GM19351 (cell line): ENCODE results near the gene GJB1.

Source experiments
- ATAC-seq: cut with Tn5 transposase; IDR thresholded peaks from one replicate; pipeline ENCODE4 v1.9.1; 2021; ENCODE audit warnings: mild to moderate bottlenecking, moderate library complexity; ENCODE audit not compliant: unreplicated experiment

The GJB1 gene

DNA sequence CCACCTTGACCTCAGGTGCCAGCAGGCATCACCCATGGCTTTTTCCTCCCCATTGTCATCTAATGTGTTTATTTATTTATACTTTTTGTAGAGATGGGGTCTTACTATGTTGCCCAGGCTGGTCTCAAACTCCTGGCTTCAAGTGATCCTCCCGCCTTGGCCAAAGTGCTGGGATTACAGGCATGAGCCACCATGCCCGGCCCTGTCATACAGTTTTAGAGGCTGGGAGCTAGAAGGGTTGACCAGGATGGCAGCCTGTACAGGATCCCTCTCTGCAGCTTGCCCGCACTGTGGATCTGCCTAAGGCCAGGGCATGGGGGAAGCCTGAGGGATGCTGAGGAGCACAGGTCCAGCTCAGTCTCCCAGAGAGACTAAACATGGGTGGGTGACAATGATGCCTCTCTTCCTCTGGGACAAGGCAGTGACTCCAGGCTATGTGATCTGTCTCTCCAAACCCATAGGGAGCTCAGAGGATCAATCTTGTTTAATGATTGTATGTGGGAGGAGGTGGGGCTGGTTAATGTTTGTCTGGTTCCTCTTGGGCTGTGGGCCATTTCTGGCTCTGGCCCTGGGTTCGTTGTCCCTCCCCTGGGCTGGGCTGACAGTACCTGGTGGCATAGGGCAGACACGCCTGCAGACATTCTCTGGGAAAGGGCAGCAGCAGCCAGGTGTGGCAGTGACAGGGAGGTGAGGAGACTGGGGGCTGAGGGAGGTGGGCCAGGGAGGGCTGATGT, 8.3 kb upstream of the GJB1 start:
- no peak for ATAC-seq

DNA sequence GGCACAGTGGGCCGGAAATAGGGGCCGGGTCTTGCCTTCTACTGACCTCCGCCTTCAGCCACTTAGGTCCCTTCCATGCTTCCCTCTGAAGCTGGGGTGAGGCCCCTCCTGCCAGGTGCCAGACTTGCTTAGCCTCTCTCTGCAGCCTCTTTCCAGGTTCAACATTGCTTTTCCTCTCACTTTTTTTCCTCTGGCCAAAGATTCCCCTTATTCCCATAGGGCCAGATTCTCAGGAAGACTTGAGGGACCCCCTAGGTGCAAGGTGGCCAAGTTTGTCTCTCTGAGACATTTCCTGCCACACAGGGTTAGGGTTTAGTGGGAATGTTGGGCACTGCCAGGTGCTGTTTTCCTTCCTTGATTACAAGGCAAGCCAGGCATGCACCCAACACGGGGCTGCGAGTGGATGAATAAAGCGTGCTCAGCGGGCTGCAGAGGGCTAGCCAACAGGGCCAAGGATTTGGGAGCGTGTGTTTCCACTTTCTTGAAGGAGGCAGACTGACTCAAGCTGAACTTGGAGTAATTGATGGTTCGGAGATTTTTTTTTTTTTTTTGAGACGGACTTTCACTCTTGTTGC, 7.6 kb upstream of the GJB1 start:
- ATAC-seq: no peak

DNA sequence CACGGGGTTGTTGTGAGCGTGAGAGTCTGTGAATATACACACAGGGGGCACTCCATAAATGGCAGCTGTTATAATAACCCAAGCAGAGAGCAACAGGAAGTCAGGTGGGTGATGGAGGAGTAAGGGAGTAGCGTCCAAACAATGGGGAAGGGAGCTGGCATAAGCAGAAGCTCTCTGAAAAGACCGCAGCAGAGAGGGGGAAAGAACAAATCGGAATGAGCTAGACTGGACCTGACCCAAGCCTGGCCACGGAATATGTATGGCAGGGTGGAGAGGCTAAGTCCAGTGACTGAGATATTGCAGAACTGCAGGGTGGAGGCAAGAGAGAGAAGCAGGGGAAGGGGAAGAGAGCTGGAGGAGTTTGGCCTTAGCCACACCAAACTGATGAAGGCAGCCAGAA, 6.5 kb upstream of the GJB1 start:
- no peak for ATAC-seq

DNA sequence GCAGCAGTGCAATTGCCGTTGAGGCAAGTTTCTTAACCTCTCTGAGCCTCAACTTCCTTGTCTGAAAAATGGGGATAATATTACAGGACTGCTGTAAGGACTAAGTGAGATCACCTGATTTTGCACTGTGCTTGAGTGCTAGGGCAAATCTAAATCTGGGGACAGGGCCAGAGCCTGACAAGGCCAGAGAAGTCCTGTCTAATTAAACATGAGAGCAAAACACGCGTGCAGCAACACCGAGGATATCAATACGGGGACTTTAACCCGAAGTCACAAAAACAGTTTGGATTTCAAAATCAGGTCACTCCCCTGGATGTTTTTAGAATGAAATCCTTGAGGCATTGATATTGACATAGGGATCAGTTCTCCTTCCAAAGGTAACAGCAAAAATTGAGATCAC, 5.7 kb upstream of the GJB1 start:
- ATAC-seq: no peak

DNA sequence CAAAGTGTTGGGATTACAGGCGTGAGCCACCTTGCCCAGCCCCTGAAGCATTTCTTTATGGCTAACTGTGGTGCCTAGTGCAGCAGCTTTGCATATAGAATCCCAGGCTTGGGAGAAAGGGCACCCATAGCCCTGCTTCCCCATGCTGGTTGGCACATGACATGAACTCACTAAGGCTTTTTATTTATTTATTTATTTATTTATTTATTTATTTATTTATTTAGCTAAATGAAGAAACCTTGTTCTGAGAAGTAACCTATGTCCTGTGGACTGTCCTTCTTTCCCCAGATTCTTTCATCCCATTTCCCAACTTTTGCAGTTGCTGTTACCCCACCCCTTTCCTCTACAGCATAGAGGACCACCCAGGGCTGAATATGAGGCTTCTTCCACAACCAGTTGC, 1.9 kb upstream of the GJB1 start:
- ATAC-seq: no peak

DNA sequence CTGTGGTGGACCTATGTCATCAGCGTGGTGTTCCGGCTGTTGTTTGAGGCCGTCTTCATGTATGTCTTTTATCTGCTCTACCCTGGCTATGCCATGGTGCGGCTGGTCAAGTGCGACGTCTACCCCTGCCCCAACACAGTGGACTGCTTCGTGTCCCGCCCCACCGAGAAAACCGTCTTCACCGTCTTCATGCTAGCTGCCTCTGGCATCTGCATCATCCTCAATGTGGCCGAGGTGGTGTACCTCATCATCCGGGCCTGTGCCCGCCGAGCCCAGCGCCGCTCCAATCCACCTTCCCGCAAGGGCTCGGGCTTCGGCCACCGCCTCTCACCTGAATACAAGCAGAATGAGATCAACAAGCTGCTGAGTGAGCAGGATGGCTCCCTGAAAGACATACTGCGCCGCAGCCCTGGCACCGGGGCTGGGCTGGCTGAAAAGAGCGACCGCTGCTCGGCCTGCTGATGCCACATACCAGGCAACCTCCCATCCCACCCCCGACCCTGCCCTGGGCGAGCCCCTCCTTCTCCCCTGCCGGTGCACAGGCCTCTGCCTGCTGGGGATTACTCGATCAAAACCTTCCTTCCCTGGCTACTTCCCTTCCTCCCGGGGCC, 1.2 kb downstream of the GJB1 start:
- ATAC-seq: no peak

DNA sequence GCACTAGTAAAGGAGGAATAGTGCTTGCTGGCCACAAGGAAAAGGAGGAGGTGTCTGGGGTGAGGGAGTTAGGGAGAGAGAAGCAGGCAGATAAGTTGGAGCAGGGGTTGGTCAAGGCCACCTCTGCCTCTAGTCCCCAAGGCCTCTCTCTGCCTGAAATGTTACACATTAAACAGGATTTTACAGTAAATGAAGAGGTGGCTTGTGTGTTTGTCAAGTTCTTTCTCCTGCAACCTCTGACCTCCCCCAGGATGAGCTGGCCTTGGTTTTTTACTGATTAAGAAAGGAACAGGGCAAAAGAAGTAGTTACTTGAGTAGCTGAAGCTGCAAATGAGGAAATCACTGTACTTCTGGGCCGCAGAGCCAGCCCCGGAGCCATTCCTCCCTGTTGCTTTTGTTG, 2.0 kb downstream of the GJB1 start:
- ATAC-seq: no peak

DNA sequence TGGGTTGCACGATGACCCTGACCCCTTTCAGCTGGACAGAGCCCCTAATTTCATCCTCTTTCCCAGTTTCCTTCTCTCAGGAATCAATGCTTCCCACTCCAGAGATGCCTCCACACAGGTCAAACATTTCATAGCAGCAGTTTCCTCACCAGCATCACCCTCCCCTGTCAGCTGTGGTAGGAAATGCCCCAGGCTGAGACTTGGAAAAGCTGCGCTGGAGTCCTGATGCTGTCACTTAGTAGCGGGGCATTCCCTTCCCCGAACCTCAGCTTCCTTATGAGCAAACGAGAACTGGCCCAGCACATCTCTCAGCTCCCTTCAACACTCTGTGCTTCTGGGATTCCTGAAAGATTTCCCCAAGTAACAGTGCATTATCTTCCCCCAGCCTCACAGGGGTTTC, 2.7 kb downstream of the GJB1 start:
- no peak for ATAC-seq

DNA sequence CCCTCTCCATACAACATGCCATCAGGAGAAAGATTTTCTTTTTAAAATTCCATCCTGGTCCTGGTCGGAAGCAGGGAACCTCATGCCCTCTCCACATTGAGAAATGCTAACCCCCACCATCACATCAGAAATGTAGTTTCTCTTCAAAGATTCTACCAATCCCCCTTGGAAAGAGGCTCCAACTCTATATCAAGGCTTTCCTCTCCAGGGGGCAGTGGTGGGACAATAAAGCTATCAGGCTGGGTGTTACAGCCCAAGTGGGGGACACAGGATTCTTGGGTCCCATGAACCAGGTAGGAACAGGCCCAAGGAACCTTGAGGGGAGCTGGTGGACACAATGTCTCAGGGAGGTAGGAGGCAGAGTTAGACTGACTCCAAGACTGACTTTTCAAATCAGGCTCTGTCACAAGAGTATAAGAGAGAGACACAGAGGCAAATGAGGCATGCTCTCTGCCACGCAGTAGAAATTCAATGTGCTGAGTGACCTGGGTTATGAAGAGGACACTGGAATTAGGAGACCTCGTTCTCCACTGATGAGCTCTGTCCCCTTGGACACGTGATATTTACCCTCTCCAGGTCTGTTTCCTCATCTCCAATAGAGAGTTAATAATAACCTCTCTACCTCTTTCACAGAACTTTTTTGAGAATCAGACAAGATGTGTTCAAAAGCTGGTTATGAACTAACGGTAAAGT, 4.5 kb downstream of the GJB1 start:
- ATAC-seq: no peak

DNA sequence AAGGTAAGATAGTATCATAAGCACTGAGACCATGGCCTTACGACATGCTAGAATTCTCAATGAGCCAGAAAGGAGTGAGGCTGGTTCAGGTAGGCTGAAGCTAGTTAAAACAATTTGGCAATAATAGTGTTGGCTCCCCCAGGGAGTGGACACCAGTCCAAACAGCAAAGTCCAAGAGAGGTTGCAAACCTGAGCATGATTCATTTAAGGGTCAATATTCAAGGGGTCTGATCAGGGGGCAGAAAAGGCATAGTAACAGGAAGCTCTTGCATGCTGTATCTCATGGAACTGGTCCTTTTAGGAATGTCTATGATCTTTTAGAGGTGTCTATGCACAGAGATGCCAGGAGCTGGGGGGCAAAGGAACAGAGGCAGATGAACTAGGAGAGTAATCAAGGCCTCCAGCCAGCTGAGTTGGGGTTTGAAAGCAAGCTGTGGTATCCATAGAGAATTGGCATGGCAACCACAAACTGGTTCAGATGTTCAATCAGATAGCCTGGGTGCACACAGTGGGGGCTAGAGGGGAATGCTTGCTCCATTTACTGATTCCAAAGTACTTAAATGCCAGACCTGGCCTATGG, 5.1 kb downstream of the GJB1 start:
- ATAC-seq: no peak

DNA sequence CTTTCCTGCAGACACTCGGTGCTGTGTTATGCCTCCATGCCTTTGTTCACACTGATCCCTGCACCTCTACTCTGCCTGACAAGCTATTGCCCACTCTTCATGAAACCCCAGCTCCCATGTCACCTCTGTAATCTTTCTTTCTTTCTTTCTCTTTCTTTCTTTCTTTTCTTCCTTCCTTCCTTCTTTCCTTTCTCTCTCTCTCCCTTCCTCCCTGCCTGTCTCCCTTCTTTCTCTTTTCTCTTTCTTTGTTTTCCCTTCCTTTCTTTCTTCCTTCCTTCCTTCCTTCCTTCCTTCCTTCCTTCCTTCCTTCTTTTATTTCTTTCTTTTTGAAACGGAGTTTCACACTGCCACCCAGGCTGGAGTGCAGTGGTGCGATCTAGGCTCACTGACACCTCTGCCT, 12.5 kb downstream of the GJB1 start:
- ATAC-seq: no peak

DNA sequence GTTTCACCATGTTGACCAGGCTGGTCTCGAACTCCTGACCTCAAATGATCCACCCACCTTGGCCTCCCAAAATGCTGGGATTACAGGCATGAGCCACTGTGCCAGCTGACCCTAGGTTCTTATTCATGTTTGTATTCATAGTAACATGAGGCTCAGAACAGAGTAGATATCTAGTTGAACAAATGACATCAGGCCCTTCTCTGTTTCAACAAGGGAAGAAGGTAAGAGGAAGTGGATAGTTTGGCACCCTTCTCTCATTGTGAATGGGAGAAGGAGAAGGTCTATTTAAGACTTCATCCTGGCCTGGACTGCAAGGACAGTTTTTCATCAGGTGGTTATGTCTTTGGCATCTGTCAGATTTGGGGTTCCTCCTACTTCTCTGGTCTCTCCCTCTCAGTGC, 13.8 kb downstream of the GJB1 start:
- no peak for ATAC-seq

DNA sequence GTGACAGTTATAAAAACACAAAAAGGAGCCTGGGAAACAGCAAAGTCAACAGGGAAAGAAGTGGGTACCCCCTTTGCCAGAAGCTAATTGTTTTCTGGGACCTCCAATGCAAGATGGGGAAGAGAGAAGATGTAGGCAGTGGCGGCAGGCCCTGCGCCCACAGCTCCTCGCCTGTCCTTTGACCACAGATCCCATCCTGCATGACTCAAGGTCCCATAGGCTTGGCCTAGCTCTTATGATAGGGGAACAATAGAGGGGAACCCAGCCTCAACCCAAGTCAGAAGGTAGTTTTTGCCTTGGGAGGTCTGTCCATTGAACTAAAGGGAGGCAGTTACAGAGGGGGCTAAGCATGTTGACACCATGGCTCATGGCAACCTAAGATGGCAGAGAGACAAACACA, 16.8 kb downstream of the GJB1 start:
- no peak for ATAC-seq

DNA sequence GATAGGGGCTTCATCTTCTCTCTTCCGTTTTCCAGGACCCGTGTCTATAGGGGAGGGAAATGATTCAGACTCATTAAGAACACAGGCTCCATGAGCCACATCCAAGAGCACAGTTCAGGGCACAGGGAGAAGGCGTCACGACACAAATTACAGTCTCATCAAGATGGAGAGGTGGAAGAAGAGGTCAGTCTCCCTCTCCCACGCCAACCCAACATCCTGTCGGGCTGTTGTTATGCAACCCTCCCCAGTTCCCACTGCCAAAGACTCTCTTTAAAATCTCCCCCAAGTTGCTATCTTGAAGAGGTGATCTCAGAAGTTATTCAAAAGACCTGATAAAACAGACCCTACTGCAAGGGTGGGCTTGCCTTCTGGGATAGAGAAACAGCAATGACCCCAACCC, 18.3 kb downstream of the GJB1 start:
- ATAC-seq: no peak

DNA sequence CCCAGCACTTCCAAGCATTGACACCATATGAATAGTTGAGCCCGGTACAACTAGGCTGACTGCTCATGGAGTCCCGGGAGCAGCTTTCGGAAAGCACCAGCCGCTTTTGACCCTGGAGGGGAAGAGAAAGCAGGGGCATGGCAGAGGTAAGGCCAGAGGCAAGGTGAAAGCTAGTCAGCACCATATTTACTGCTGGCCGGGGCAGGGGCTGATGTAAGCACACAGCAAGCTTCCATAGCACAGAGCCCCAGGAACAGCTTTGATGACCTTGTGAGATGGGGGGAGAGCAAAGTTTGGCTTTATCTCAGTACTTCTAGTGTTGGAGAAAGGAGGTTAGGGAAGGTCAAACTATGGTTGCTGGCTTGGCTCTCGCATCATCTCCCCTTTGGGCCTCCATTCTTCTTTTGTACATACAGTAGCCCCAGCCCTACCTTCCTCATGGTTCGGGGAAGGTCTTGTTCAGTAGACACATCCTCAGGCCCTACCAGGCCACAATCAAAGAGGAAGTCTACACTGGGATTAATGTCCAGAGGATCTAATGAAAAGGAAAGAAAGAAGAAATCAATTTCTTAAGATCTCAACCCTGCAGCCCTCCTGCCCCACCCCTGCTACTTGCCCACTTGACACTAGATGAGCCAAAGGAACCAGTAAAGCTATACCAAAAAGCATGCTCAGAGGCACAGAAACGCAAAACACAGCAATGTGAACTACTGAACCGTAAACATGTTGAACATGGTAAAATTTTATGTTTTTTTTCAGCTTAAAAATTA, 21.5 kb downstream of the GJB1 start:
- no peak for ATAC-seq

DNA sequence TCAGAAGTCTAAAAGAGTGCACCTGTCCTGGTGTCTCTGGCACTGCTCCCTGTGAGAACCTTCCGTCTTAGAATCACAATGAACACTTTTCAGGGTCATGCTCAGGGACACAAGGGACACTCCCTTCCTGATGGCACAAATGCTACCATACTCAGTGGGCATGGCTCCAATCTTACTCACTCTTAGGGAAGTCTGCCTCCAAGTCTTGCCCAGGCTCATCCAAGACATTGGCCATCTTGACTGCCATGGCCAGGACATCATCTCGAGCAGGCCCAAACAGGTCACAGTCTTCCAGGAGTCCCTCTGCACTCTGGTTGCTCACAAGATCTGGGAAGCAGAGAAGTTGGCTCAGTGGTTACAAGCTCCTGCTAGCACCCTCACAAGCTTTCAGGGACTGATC, 22.1 kb downstream of the GJB1 start:
- ATAC-seq: no peak

DNA sequence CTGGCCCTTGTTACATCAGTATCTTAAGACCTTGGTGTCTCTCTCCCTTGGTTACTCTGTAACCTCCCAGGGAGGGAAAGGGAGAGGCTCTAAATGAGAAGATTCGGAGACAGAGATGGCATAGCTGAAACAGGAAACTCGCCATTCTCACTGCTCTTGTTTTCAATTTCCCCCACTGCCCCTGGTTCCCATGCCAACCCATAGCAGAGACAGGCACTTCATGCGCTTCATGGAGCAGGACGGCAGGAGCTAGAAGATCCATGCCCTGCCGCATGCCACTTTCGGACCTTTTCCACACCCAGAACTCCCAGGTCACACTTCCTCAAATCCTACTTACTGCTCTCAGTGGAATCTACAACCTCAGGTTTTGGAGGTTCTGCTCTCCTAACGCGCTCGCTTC, 27.8 kb downstream of the GJB1 start:
- ATAC-seq: no peak

DNA sequence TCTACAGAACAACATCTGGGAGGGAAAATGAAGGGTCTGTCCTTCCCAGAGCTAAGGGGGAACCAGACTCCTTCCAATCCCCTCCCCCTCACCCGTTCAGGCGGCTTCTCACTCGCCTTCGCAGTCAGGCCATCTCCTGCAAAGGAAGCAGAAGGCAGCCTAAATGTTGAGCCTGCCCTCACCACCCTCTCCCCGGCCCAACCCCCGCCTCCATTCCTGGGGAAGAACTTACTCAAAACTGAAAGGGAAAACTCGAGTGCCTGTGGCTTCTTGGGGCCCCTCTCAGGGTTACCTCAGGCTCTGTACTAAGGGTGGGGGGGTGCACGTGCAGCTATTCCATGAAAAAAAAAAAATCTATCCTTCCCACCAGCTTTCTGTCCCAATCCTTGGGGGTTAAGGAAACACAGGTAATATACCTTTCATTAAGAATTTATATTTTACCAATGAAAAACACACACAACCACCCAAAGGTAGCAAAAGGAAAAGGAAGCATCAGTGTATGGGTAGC, 28.5 kb downstream of the GJB1 start:
- no peak for ATAC-seq

DNA sequence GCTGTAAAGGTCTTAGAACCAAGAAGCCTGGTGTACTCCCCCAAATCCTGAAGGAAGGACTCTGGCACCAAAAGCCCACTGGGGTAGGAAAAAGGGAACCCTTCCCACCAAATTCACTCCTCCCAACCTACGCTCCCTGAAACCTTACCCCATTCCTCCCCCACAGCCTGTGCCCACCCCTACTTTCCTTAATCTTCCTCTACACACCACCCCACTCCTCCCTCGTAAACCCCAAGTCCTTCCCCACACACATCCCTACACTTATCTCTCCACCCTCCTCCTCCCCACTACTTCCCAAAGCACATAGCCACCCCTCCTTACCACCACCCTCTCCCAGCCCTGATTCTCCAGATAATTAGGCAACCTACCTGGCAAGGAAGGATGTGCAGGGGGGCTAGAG, 29.2 kb downstream of the GJB1 start:
- ATAC-seq: no peak

DNA sequence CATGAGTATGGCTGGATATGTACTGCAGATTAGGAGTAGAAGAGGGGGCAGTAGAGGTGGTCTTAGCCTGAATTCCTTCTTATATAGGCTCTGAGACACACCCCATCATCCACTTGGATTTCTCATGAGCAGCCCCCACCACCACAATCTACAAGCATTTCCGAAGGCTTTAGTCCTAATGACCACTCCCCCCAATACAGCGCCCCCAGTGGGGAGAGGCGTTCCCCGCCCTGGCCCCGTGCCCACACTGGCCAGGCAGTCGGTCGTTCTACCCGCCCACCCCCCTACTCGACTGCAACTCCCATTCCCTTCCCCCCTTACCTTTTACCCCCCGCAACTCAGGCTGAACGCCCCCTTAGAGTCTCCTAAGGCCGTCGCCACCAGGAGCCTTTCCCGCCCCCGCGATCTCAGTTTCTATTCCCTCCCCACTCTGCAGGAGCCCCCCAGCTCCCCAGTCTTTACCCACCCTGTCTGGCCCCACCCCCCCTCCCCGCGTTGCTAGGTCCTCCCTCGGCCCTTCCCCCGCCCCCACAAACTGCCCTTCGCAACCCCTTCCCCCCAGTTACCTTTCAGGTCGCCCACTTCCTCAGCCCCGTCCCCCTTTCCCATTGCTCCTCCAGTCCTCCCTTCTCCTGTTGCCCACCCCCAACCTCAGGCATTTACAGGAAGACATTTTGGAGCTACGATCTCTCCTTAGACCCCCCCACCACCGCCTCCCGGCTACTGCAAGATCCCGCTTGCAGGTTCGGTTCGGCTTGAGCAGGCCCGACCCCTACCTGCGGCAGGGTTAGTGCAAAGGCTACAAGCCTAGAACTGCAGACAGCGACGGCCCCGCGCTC, 30.4 kb downstream of the GJB1 start:
- no peak for ATAC-seq
